ENCODE data around the gene LSP1. TPM values are rescaled to one million over a fixed set of nuclear protein-coding genes. Genes with fewer than 3 reads are reported as not detected.

Gene LSP1
- total RNA-seq, 1 donor from 2014 or later, result 29.5 TPM

DNA sequence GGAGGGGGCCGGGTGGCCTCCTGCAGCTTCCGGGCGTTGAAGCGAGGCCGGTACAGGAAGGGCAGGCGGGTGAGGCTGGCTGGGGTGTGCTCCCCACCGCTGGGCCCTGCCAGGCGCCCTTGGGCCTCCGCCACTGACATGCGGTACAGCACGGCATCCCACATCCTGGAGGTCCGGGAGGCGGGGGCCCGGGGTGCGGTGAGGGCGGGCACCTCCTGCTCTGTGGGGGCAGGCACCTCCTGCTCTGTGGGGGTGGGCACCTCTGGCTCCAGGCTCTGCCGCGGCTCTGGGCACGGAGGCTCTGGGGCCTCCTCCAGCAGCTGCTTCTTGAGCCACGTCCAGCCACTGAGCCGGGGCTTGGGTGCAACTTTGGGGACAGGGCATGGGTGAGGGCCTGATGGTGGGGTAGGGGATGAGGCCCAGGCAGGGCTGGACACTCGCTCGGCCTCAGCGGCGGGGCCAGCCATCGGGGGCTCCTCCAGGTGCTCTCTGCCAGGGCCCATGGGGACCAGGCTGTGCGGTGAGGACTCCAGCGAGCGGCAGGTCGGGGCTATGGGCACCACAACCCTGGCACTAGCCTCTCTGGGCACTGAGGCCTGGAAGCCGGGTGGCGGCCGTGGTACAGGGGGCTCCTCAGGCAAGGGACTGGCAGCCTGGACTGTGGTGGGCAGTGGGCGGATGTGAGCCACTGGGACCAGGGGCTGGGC lies 36.5 kb downstream of the LSP1 start:
- TF ChIP-seq, protein P1, sequence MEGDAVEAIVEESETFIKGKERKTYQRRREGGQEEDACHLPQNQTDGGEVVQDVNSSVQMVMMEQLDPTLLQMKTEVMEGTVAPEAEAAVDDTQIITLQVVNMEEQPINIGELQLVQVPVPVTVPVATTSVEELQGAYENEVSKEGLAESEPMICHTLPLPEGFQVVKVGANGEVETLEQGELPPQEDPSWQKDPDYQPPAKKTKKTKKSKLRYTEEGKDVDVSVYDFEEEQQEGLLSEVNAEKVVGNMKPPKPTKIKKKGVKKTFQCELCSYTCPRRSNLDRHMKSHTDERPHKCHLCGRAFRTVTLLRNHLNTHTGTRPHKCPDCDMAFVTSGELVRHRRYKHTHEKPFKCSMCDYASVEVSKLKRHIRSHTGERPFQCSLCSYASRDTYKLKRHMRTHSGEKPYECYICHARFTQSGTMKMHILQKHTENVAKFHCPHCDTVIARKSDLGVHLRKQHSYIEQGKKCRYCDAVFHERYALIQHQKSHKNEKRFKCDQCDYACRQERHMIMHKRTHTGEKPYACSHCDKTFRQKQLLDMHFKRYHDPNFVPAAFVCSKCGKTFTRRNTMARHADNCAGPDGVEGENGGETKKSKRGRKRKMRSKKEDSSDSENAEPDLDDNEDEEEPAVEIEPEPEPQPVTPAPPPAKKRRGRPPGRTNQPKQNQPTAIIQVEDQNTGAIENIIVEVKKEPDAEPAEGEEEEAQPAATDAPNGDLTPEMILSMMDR (IDR thresholded peaks at IDR 0.05), result no peak
- Mint-ChIP-seq H3K36me3 (ENCODE audit: unreplicated experiment) (peaks cover 7% of the 10 kb centered on the region), H3K9me3 (ENCODE audit: unreplicated experiment) (no peaks in the 10 kb centered on the region), H3K27me3 (ENCODE audit: unreplicated experiment) (no peaks in the 10 kb centered on the region), H3K27ac (ENCODE audit: unreplicated experiment) (no peak overlapping the region), H3K4me3 (ENCODE audit: unreplicated experiment) (no peak overlapping the region), H3K4me1 (ENCODE audit: unreplicated experiment) (peaks cover 2% of the 10 kb centered on the region)
- DNase-seq (ENCODE audit: extremely low spot score, unreplicated experiment), result no peak

DNA sequence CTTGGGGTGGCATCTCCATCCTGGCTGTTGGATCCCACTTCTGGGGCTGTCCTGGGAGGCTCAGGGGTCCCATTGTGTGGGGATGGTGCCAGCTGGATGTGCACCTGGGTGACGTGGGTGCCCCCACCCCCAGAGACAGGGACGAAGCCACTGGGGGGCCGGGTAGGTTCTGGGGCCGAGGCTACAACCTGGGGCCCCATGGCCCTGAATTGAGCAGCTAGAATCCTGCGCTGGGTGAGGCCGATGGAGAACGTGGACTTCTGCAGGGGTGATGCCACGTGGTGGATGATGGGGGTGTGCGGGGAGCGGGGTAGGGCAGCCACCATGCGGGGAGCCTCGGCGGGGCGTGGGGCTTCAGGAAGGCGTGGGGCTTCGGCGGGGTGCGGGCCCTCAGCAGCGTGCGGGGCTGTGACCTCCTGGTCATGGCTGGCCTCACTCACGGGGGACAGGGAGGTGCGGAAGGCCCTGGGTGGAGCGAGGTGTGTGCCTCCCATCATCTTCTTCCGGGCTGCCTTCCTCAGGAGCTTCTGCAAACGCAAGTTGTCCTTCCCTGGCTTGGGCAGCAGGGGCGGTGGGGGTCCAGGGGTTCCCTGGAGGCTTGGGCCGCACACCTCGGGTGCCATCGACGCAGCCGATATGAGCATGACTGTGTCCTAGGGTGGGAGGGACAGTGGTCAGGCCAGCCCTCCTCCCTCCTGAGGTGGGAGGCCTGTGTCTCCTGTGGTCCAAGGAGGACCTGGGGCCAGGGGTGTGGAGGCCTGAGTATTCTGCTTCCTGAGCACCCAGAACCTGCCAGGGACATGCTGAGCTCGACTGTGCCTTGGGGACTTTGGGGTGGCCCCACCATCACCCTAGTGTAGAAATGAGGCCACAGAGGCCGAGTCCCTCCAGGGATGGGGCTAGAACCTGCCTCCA lies 37.3 kb downstream of the LSP1 start:
- Mint-ChIP-seq H3K4me1 (ENCODE audit: unreplicated experiment) (peaks cover 2% of the 10 kb centered on the region), H3K27me3 (ENCODE audit: unreplicated experiment) (no peaks in the 10 kb centered on the region), H3K36me3 (ENCODE audit: unreplicated experiment) (peaks cover 7% of the 10 kb centered on the region), H3K4me3 (ENCODE audit: unreplicated experiment) (no peak overlapping the region), H3K27ac (ENCODE audit: unreplicated experiment) (no peak overlapping the region), H3K9me3 (ENCODE audit: unreplicated experiment) (no peaks in the 10 kb centered on the region)
- no peak for DNase-seq (ENCODE audit: extremely low spot score, unreplicated experiment)
- TF ChIP-seq, protein P1 (IDR thresholded peaks at IDR 0.05), result no peak

DNA sequence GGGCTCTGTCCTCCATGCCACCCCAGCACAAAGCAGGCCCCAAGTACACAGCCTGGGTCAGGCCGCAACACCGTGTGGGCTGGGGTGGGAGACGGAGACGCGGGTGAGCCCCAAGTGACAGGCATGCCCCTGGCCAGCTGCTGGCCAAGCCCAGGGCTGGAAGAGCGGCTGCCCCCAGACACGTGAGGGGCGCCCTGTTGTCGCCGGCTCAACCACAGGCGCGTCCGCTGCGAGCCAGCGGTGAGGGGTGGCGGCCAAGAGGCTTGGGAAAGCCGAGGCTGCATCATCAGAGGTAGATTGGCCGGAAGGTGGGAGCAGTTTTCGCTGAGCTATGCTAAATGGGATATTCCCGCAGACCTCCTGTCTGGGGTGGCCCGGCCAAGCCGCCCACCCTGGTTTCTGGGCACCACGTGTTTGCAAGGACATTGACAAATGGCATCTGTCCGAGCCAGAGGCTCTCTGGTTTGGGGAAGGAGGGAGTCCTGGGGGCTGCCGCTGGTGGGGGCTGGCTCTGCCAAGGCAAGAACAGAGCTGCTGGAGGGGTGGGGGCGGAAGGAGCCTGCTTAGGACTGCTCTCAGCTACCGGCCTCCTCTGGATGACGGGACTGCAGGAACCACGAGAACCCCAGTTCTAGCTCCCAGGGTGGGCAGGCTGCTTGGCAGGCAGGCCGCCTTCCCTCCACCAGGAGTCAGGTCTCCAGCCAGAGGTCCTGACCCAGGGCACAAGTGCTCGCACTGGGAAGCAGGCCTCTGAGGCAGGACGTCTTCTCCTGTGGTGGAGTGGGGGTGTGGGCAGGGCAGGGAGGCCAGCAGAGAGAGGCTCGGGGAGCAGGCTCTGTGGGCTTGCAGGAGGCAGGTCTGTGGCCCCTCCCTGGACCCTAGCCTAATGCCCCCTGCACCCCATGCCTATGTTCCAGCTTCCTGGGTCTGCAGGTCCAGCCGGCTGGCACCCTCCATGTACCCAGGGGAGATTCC lies 38.3 kb downstream of the LSP1 start:
- H3K36me3 Mint-ChIP-seq (ENCODE audit: unreplicated experiment), result peaks cover 7% of the 10 kb centered on the region
- TF ChIP-seq, protein P1 (IDR thresholded peaks at IDR 0.05), result no peak
- H3K4me3 Mint-ChIP-seq (ENCODE audit: unreplicated experiment), result no peak overlapping the region
- H3K27me3 Mint-ChIP-seq (ENCODE audit: unreplicated experiment), result peaks cover 3% of the 10 kb centered on the region
- H3K9me3 Mint-ChIP-seq (ENCODE audit: unreplicated experiment), result no peaks in the 10 kb centered on the region
- no peak overlapping the region for H3K27ac Mint-ChIP-seq (ENCODE audit: unreplicated experiment)
- H3K4me1 Mint-ChIP-seq (ENCODE audit: unreplicated experiment), result peaks cover 2% of the 10 kb centered on the region
- peak; percentile 76 for DNase-seq (ENCODE audit: extremely low spot score, unreplicated experiment)

DNA sequence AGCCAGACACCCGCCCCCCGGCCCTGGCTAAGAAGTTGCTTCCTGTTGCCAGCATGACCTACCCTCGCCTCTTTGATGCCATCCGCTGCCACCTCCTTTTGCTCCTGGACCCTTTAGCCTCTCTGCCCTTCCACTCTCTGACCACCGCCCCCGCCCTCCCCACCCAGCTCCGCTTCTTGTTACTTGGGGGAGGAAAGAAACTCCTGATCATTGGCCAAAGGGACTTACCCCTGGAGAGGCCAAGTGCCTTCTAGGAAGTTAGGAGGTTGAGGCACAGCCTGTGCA lies 38.9 kb downstream of the LSP1 start, which contains the start of gene PRR33:
Gene PRR33, minus strand, starts transcription at position 65 of the 285 bp plus-strand sequence. CDS start 1,311 bp downstream, outside the sequence.
- Mint-ChIP-seq H3K27me3 (ENCODE audit: unreplicated experiment) (peaks cover 9% of the 10 kb centered on the region), H3K9me3 (ENCODE audit: unreplicated experiment) (no peaks in the 10 kb centered on the region), H3K27ac (ENCODE audit: unreplicated experiment) (no peak within 1 kb of the TSS), H3K4me3 (ENCODE audit: unreplicated experiment) (no peak within 1 kb of the TSS), H3K4me1 (ENCODE audit: unreplicated experiment) (peaks cover 2% of the 10 kb centered on the region), H3K36me3 (ENCODE audit: unreplicated experiment) (peaks cover 7% of the 10 kb centered on the region)
- no peak for DNase-seq (ENCODE audit: extremely low spot score, unreplicated experiment)
- TF ChIP-seq, protein P1 (IDR thresholded peaks at IDR 0.05), result no peak
